ENCODE data around the gene SOX2.

DNA sequence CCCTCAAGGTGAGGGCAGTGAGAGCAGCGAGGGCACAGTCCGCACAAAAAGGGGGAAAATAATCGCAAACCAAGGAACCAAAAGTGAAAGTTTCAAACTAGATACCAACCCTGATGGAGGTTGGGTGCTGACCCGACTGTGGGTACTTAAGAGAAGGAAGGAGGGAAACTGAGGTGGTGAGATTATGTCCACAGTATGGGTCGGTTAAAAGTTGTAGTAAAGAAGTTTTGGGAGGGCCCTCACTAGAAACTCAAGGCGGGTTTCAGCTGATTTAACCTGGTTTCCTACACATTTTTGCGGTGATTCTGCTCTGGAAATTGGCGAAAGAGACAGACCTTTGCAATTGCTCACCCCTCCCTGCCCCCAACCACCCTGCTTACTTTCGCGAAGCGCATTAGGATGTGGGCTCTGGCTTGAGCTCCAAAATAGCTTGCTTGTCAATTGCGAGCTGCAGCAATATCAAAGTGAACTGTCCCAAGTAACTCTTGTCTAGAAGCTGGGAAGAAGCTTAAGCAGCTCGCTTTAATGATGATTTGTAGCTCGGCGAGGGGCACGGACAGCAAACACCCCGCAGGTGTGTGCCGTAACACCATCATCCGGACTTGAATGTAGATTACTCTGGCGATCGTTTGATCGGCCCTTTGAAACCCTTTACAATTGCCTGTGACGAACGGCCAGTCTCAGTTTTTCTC lies 15.8 kb downstream of the SOX2 start:
- TF ChIP-seq, protein P1, sequence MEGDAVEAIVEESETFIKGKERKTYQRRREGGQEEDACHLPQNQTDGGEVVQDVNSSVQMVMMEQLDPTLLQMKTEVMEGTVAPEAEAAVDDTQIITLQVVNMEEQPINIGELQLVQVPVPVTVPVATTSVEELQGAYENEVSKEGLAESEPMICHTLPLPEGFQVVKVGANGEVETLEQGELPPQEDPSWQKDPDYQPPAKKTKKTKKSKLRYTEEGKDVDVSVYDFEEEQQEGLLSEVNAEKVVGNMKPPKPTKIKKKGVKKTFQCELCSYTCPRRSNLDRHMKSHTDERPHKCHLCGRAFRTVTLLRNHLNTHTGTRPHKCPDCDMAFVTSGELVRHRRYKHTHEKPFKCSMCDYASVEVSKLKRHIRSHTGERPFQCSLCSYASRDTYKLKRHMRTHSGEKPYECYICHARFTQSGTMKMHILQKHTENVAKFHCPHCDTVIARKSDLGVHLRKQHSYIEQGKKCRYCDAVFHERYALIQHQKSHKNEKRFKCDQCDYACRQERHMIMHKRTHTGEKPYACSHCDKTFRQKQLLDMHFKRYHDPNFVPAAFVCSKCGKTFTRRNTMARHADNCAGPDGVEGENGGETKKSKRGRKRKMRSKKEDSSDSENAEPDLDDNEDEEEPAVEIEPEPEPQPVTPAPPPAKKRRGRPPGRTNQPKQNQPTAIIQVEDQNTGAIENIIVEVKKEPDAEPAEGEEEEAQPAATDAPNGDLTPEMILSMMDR (IDR thresholded peaks at IDR 0.05), result no peak
- TF ChIP-seq POLR2A (IDR thresholded peaks at IDR 0.05), result no peak
